Midbrain (tissue), 1 donor: ENCODE data around the gene DMXL1.
"Not testable (repeated sequence)": the region's sequence is repeated elsewhere in the genome, so short reads cannot be mapped to it uniquely, and the experiment has no call there.

Experiments used
- DNase-seq: peaks from one replicate; lab custom pipeline; 2025; lab: John Stamatoyannopoulos, UW

The DMXL1 gene

GRCh38 chr5:119063579-119064379, 7.1 kb upstream of the DMXL1 start:
- no peak for DNase-seq

- DNase-seq: no peak
Observed at GRCh38 chr5:119067450-119067849, 3.4 kb upstream of the DMXL1 start.

DNA sequence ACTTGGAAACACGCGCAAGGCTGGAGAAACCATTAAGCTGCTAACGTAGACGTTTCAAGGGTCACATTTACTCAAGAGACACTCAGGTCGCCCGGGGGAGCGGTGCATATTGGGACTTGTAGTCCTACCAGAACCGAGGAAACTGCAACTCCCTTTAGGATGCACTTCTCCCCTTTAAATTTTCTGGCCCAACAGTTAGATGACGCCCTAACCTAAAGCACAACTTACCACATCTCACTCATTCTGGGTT, 384 bp upstream of the DMXL1 start:
- peak; percentile 95 for DNase-seq

- peak; percentile 32 for DNase-seq
Observed at GRCh38 chr5:119071561-119071995, 691 bp downstream of the DMXL1 start.

DNA sequence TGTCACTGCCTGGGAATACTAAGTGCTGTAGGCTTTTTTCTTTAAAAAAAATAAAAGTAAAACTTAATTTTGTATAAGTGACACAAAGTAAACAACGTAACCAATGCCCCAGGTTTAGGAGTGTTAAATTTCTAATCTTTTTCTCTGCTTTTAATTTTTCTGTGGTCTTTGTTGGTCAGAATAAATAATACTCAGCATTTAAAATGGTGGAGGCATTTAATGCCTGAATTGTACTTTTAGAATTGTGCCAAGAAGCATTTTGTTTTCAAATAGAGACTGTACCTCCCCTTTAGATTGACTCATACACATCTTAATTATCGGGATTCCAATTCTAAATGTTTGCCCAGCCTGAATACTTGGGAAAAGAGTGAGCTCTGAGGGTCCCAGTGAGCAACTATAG, 1.6 kb downstream of the DMXL1 start:
- DNase-seq: no peak

DNA sequence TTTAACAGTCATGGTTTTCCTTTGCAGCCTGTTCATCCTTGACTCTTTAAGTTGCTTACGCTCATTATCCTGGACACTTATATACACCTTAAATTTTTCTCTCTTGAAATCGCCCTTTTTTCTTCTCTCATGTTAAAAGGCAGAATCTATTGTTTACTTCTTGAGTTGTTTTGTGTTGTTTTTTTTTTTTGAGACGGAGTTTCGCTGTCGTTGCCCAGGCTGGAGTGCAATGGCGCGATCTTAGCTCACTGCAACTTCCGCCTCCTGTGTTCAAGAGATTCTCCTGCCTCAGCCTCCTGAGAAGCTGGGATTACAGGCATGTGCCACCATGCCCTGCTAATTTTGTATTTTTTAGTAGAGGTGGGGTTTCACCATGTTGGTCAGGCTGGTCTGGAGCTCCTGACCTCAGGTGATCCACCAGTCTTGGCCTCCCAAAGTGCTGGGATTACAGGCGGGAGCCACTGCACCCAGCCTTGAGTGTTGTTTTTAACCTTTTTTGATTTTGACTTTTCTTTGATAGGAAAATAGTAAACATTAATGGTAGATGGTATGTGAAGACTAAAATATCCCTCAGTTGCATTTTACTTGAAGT, 3.0 kb downstream of the DMXL1 start:
- DNase-seq: not testable (repeated sequence)

- DNase-seq: no peak
Observed at GRCh38 chr5:119074419-119074818, 3.5 kb downstream of the DMXL1 start.

- not testable (repeated sequence) for DNase-seq
Observed at GRCh38 chr5:119075269-119075668, 4.4 kb downstream of the DMXL1 start.

DNA sequence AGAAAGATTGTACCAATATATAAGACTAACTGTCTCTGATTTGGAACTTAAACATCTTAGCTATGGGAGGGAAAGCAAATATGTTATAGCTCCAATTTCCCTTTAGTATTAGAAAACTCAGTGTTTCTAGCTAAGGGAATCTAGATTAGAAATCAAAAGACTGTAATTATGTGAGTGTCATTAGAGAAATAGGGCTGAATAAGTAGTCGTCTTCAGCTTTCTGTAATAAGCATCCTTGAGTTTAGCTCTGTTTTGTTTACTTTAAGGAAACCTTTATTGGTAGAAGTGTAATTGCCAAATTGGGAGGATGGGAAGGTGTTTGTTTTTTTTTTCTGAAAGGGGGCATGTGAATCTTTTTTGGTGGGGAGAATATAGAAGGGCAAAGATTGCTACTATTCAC, 5.2 kb downstream of the DMXL1 start:
- DNase-seq: no peak

- no peak for DNase-seq
Observed at GRCh38 chr5:119077444-119077843, 6.6 kb downstream of the DMXL1 start.

GRCh38 chr5:119078071-119078846, 7.4 kb downstream of the DMXL1 start:
- no peak for DNase-seq

- DNase-seq: no peak
Observed at GRCh38 chr5:119078861-119079260, 8.0 kb downstream of the DMXL1 start.

- no peak for DNase-seq
Observed at GRCh38 chr5:119079318-119079921, 8.5 kb downstream of the DMXL1 start.

- no peak for DNase-seq
Observed at GRCh38 chr5:119080936-119081335, 10.0 kb downstream of the DMXL1 start.

GRCh38 chr5:119082691-119083090, 11.8 kb downstream of the DMXL1 start:
- DNase-seq: no peak

DNA sequence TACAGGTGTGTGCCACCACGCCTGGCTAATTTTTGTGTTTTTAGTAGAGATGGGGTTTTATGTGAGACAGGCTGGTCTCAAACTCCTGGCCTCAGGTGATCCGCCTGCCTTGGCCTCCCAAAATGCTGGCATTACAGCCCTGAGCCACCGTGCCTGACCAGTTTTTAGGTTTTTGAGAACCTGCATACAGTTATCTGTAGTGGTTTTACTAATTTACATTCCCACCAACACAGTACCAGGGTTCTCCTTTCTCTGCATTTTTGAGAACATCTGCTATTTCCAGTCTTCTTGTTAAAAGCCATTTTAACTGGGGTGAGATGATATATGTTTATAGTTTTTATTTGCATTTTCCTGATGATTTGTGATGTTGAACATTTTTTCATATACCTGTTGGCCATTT, 12.8 kb downstream of the DMXL1 start:
- DNase-seq: no peak

- no peak for DNase-seq
Observed at GRCh38 chr5:119088438-119088837, 17.6 kb downstream of the DMXL1 start.

DNA sequence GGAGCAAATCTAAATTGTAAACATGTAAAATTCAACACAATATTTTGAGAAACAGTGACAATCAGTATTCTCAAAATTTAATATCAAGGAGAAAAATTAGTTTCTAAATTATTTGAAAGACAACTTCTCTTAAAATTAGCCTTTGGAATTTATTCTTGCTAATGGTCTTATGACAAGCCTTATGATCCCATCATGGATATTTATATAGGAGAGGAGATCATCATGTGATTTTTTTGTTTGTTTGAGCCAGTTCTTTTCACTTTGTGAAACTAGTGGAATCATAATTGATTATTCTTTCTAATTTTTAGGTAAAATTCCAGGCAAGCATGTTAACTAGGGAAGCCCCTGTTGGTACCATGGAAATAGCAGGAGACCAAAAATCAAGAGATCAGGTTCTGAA, 24.7 kb downstream of the DMXL1 start:
- DNase-seq: no peak

DNA sequence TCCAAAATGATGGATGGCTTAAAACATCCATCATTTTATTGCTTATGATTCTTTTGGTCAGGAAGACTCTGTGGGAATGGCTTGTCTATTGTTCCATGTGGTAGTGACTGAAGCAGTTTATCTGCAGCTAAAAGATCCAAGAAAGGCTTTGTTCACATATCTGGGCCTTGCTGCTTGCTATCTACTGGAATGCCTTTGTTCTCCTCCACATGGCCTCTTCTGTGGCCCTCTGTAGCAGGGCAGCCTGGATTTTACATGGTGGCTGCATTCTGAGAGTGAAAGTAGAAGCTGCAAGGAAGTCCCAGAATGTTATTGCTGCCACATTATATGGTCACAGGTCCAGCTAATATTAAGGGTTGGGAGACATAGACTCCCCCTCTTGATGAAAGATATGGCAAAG, 35.1 kb downstream of the DMXL1 start:
- peak; percentile 47 for DNase-seq

DNA sequence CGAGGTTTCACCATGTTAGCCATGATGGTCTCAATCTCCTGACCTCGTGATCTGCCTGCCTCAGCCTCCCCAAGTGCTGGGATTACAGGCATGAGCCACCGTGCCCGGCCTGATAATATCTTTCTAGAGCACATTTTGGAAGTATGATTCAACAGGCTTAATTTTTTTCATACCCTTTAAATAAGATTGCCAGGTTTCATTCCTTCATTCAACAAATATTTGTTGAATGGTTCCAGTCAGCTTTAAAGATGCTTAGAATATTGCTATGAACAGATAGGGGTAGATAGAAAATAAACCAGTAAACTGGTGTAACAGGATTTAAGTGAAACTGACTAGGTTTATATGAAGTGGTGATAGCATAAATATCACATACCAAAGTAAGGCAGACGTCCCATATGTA, 41.3 kb downstream of the DMXL1 start:
- DNase-seq: no peak

DNA sequence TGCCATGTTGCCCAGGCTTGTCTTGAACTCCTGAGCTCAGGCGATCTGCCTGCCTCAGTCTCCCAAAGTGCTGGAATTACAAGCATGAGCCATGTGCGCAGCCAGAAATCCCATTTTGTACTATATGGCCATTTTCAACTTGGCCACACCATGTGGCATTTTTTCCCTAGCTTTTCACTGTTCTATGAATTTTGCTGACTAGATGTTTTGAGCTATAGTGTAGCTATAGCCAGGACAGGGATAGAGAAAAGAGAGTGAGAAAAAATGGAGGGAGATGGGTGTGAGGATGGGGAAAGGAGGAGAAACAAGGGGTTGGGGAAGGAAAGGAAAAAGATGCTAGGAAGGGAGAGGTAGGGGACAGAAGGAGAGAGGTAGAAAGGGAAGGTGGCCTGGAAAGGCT, 46.4 kb downstream of the DMXL1 start:
- DNase-seq: no peak

GRCh38 chr5:119118000-119118399, 47.1 kb downstream of the DMXL1 start:
- DNase-seq: no peak

- no peak for DNase-seq
Observed at GRCh38 chr5:119120893-119121292, 50.0 kb downstream of the DMXL1 start.
